Neural crest cell (in vitro differentiated cells): ENCODE measurements around the gene SBK2. TPM values are rescaled to one million over a fixed set of nuclear protein-coding genes. Genes with fewer than 3 reads are reported as not detected.
"Not testable (repeated sequence)": the region's sequence is repeated elsewhere in the genome, so short reads cannot be mapped to it uniquely, and the experiment has no call there.

Source experiments
- DNase-seq: peaks from one replicate; pipeline ENCODE4 v3.0.0; 2021; ENCODE audit warnings: low read depth, mixed read lengths, low spot score
- H3K27ac Mint-ChIP-seq: one replicate; pipeline ENCODE4 v1.8.0; 2021; ENCODE audit warnings: mild to moderate bottlenecking, mixed read lengths; ENCODE audit not compliant: unreplicated experiment
- H3K27me3 Mint-ChIP-seq: 2 replicates; pipeline ENCODE4 v1.8.0; 2021; ENCODE audit warnings: low read depth, mild to moderate bottlenecking, mixed read lengths
- H3K36me3 Mint-ChIP-seq: 2 replicates; pipeline ENCODE4 v1.8.0; 2021; ENCODE audit warnings: low read depth, mild to moderate bottlenecking, mixed read lengths
- H3K4me1 Mint-ChIP-seq: 2 replicates; pipeline ENCODE4 v1.8.0; 2021; ENCODE audit warnings: mixed read lengths
- H3K4me3 Mint-ChIP-seq: one replicate; pipeline ENCODE4 v1.8.0; 2021; ENCODE audit warnings: mild to moderate bottlenecking, mixed read lengths
- H3K9me3 Mint-ChIP-seq: 2 replicates; pipeline ENCODE4 v1.8.0; 2021; ENCODE audit warnings: mixed read lengths
- long read RNA-seq: library from polyadenylated mRNA; unstranded; transcript quantifications from one replicate; pipeline ENCODE4 v2.0.0, GENCODE V29; 2020
- total RNA-seq: library from RNA; stranded (reverse); gene quantifications from 2 replicates; pipeline ENCODE4 v1.2.1, GENCODE V29; 2021
- TF ChIP-seq, protein P1 (sequence below): fragments of 200-600 bp; sonication (generic); conservative IDR thresholded peaks from 2 replicates; pipeline ENCODE4 v1.5.0; 2021; ENCODE audit warnings: antibody characterized with exemption, mild to moderate bottlenecking

The SBK2 gene, protein sequence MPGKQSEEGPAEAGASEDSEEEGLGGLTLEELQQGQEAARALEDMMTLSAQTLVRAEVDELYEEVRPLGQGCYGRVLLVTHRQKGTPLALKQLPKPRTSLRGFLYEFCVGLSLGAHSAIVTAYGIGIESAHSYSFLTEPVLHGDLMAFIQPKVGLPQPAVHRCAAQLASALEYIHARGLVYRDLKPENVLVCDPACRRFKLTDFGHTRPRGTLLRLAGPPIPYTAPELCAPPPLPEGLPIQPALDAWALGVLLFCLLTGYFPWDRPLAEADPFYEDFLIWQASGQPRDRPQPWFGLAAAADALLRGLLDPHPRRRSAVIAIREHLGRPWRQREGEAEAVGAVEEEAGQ
- total RNA-seq: not detected in 2 replicates
- long read RNA-seq: 0 reads

DNA sequence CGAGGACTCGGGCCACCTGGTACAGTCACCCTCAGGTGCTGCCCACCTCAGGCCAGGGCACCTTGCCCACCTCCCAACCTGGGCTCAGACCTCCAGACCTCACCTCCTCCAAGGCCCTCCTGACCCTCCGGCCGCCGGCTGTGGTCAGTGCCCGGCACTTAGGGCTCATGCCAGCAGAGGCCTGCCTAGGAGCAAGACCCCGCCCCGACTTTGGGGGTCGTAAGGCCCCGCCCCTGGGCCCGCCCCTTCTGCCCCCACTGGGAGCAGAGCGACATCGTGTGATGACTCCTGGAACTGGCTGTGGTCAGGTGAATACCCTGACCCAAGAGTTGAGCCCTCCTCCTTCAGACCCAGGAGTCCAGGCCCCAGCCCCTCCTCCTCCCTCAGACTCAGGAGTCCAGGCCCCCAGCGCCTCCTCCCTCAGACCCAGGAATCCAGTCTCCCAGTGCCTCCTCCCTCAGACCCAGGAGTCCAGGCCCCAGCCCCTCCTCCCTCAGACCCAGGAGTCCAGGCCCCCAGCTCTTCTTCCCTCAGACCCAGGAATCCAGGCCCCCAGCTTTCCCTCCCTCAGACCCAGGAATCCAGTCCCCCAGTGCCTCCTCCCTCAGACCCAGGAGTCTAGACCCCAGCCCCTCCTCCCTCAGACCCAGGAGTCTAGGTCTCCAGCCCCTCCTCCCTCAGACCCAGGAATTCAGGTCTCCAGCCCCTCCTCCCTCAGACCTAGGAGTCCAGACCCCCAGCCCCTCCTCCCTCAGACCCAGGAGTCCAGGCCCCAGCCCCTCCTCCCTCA, at the start of gene SBK2:
SBK2 (minus strand) TSS at position 183 of the 790 bp plus-strand sequence. CDS start 839 bp downstream, outside the sequence.
- no peaks in the 10 kb centered on the region for H3K9me3 Mint-ChIP-seq
- DNase-seq: peak; percentile 48
- H3K36me3 Mint-ChIP-seq: no peaks in the 10 kb centered on the region
- TF ChIP-seq, protein P1, sequence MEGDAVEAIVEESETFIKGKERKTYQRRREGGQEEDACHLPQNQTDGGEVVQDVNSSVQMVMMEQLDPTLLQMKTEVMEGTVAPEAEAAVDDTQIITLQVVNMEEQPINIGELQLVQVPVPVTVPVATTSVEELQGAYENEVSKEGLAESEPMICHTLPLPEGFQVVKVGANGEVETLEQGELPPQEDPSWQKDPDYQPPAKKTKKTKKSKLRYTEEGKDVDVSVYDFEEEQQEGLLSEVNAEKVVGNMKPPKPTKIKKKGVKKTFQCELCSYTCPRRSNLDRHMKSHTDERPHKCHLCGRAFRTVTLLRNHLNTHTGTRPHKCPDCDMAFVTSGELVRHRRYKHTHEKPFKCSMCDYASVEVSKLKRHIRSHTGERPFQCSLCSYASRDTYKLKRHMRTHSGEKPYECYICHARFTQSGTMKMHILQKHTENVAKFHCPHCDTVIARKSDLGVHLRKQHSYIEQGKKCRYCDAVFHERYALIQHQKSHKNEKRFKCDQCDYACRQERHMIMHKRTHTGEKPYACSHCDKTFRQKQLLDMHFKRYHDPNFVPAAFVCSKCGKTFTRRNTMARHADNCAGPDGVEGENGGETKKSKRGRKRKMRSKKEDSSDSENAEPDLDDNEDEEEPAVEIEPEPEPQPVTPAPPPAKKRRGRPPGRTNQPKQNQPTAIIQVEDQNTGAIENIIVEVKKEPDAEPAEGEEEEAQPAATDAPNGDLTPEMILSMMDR: peak; percentile 29
- H3K4me3 Mint-ChIP-seq: no peak within 1 kb of the TSS
- H3K27ac Mint-ChIP-seq: no peak within 1 kb of the TSS
- H3K4me1 Mint-ChIP-seq: no peaks in the 10 kb centered on the region
- no peaks in the 10 kb centered on the region for H3K27me3 Mint-ChIP-seq

DNA sequence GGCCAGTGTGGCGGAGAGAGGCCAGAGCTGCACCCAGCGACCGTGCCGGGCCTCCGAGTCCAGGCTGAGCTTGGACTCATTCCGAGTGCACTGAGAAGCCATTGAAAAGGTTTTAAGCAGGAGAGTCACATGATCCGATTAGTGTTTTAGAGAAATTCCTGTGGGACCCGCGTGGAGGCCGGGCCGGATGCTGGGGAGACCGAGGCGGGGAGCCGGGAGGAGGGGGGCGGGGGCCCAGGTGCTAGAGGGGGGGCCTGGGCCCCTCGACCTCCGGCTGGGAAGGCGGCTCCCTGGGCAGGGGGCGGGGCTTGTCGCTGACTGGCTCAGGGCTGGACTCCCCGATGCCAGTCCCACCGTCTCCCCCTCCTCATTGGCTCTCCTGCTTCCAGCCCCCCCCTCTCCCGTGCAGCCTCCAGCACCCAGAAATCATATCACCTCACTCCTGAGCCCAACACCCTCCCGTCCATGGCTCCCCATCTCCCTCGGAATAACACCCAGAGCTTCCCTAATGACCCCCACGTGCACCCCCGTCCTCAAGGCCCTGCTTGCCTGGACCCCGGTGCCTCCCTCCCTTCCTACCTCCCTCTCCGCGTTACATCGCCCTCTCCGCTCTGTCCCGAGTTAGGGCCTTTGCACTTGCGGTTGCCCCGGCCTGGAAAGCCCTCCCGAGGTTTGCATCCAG, 48.9 kb upstream of the SBK2 start:
- H3K9me3 Mint-ChIP-seq: no peaks in the 10 kb centered on the region
- H3K36me3 Mint-ChIP-seq: no peaks in the 10 kb centered on the region
- TF ChIP-seq, protein P1: no peak
- peak overlapping the region; percentile 96 for H3K4me3 Mint-ChIP-seq
- peak overlapping the region; percentile 85 for H3K27ac Mint-ChIP-seq
- no peaks in the 10 kb centered on the region for H3K27me3 Mint-ChIP-seq
- peaks cover 41% of the 10 kb centered on the region for H3K4me1 Mint-ChIP-seq
- DNase-seq: peak; percentile 73

DNA sequence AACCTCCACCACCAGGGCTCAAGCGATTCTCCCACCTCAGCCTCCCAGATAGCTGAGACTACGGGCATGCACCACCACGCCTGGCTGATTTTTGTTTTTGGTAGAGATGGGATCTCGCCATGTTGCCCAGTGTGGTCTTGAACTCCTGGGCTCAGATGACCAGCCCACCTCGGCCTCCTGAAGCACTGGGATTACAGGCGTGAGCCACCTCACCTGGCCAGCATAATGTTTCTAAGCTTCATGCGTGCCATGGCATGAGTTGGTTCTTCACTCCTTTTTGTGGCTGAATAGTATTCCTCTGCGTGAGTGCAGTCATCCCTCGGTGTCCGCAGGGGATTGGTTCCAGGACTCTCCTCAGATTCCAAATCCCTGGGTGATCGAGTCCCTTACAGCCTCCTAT, 47.9 kb upstream of the SBK2 start:
- H3K27ac Mint-ChIP-seq: no peak overlapping the region

DNA sequence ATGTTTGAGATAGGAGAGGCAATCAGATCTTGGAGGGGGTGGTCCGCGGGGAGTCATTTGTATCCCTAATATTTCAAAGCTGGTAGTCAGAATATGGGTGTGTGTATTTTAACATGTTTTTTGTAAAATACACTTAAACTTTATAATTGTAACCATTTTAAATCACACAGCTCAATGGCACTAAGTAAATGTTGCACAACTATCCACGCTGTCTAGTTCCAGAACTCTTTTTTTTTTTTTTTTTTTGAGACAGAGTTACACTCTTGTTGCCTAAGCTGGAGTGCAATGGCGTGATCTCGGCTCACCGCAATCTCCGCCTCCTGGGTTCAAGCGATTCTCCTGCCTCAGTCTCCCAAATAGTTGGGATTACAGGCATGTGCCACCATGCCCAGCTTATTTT, 47.0 kb upstream of the SBK2 start:
- not testable (repeated sequence) for DNase-seq, H3K27me3 Mint-ChIP-seq, H3K36me3 Mint-ChIP-seq, H3K9me3 Mint-ChIP-seq, H3K27ac Mint-ChIP-seq
- Mint-ChIP-seq H3K4me1 (peaks cover 46% of the 10 kb centered on the region), H3K4me3 (peak overlapping the region; percentile 47)

More for the DNA sequence above, 47.9 kb upstream of the SBK2 start:
- Mint-ChIP-seq H3K27me3 (no peaks in the 10 kb centered on the region), H3K4me3 (peak overlapping the region; percentile 96), H3K9me3 (no peaks in the 10 kb centered on the region), H3K36me3 (peaks cover 2% of the 10 kb centered on the region), H3K4me1 (peaks cover 43% of the 10 kb centered on the region)
- DNase-seq: no peak
- TF ChIP-seq, protein P1: no peak

DNA sequence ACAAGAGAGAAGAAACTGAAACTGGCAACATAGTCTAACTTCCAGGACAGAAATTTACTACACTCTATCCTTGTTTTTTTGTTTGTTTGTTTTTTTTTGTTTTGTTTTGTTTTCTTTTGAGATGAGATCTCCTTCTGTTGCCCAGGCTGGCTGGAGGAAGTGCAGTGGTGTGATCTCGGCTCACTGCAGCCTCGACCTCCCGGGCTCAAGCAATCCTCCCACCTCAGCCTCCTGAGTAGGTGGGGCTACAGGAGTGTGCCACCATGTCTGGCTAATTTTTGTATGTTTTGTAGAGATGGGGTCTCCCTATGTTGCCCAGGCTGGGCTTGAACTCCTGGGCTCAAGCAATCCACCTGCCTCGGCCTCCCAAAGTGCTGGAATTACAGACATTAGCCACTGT, 45.4 kb upstream of the SBK2 start:
- DNase-seq, H3K36me3 Mint-ChIP-seq, H3K27me3 Mint-ChIP-seq, H3K27ac Mint-ChIP-seq, H3K9me3 Mint-ChIP-seq: not testable (repeated sequence)
- peaks cover 42% of the 10 kb centered on the region for H3K4me1 Mint-ChIP-seq
- peak overlapping the region; percentile 93 for H3K4me3 Mint-ChIP-seq

DNA sequence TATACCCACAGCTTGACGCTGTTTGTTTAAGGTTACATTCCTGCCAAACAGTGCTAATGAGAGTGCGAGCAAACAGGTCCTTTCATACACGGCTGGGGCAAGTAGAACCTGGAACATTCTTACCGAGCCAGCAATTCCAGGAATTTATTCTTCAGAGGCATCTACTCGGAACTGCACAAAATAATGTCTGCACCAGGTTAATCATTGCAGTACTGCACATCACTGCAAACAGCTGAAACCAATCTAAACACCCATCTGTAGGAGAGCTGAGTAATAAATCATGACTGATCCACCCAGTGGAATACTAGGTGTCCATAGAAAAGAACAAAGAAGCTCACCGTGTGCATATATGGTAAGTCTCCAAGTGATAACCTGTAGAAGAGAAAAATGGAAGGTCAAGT, 44.9 kb upstream of the SBK2 start:
- TF ChIP-seq, protein P1: no peak
- H3K4me3 Mint-ChIP-seq: peak overlapping the region; percentile 93
- no peaks in the 10 kb centered on the region for H3K27me3 Mint-ChIP-seq
- peaks cover 11% of the 10 kb centered on the region for H3K36me3 Mint-ChIP-seq
- DNase-seq: no peak
- no peak overlapping the region for H3K27ac Mint-ChIP-seq
- H3K4me1 Mint-ChIP-seq: peaks cover 40% of the 10 kb centered on the region
- H3K9me3 Mint-ChIP-seq: no peaks in the 10 kb centered on the region
